Kidney (tissue), 14 donors: ENCODE measurements around the gene SLAMF9. TPM values are rescaled to one million over a fixed set of nuclear protein-coding genes. Genes with fewer than 3 reads are reported as not detected.
"Not testable (repeated sequence)": the region's sequence is repeated elsewhere in the genome, so short reads cannot be mapped to it uniquely, and the experiment has no call there.

Experiments used
- DNase-seq, 5 donors: peaks; one replicate each; pipeline ENCODE4 v3.0.0-alpha.2; 2013 to 2020
- FAIRE-seq: peaks from 2 replicates; lab custom pipeline; 2012; peaks lifted over from hg19 to GRCh38; lab: Jason Lieb, UNC
- H3K27ac ChIP-seq, 2 donors: one replicate each; pipeline ENCODE4 v1.7.0; 2013; ENCODE audit warnings: low read depth in 2 of 2, low read length in 2 of 2, inconsistent platforms in 1 of 2
- H3K27me3 ChIP-seq: one replicate; pipeline ENCODE4 v1.7.1; 2013; ENCODE audit warnings: low read length, inconsistent platforms; ENCODE audit not compliant: control insufficient read depth, insufficient read depth
- H3K36me3 ChIP-seq, 3 donors: one replicate each; pipeline versions ENCODE4 v1.7.0 to v1.7.1; 2013; ENCODE audit warnings: low read length in 3 of 3, control low read depth in 1 of 3, inconsistent platforms in 1 of 3; ENCODE audit not compliant: insufficient read depth in 3 of 3, control insufficient read depth in 2 of 3
- H3K4me1 ChIP-seq, 3 donors: one replicate each; pipeline versions ENCODE4 v1.7.0 to v1.7.1; 2013; ENCODE audit warnings: low read length in 3 of 3, inconsistent platforms in 1 of 3, low read depth in 1 of 3; ENCODE audit not compliant: control insufficient read depth in 2 of 3, insufficient read depth in 2 of 3
- H3K4me3 ChIP-seq, 3 donors: one replicate each; pipeline versions ENCODE4 v1.7.0 to v1.8.1; 2013; ENCODE audit warnings: low read length in 3 of 3, control low read depth in 1 of 3, inconsistent platforms in 1 of 3
- H3K9ac ChIP-seq, 3 donors: one replicate each; pipeline versions ENCODE4 v1.7.0 to v1.7.1; 2013; ENCODE audit warnings: low read length in 3 of 3, control low read depth in 1 of 3, inconsistent platforms in 1 of 3
- H3K9me3 ChIP-seq, 3 donors: one replicate each; pipeline versions ENCODE4 v1.7.0 to v1.7.1; 2013; ENCODE audit warnings: low read length in 3 of 3, control low read depth in 1 of 3, inconsistent platforms in 1 of 3; ENCODE audit not compliant: control insufficient read depth in 2 of 3, insufficient read depth in 1 of 3
- CTCF ChIP-seq: IDR thresholded peaks from 3 replicates; pipeline ENCODE4 v1.5.1; 2012; ENCODE audit warnings: mild to moderate bottlenecking, moderate library complexity, borderline replicate concordance; ENCODE audit not compliant: insufficient read depth; ENCODE audit errors: extremely low read depth
- intact Hi-C: fragments of 100-400 bp; cut with DNase I; formaldehyde crosslinking; loops from one replicate; pipeline ENCODE4 v1.11.1; 2022
- polyA plus RNA-seq: library from polyadenylated mRNA; stranded (reverse); fragments of 350-450 nt; fragmentation: Illumina TruSeq; extraction: RNeasy Lipid Tissue Mini Kit (QIAGEN cat#74804); gene quantifications from one replicate; pipeline ENCODE4 v1.2.3, GENCODE V29; 2014; ENCODE audit warnings: low read depth, low replicate concordance; ENCODE audit not compliant: insufficient read depth
- total RNA-seq: library from RNA; stranded (reverse); fragmentation: NEBNext Ultra II Directional; extraction: Animal tissue kit (Norgen Biotek cat#: 25700); gene quantifications from one replicate; pipeline ENCODE4 v1.2.1, GENCODE V29; 2021
- donor health status: control.
- donor health status: control.
- donor health status: control.
- donor health status: control.
- donor health status: control.
- donor health status: DM: yes; HTN: yes; CAD: no.
- donor health status: Normal renal cell carcinoma (clear cell type).

SLAMF9 gene
- total and polyA plus RNA-seq, 2 donors from 2014 or later = not detected

DNA sequence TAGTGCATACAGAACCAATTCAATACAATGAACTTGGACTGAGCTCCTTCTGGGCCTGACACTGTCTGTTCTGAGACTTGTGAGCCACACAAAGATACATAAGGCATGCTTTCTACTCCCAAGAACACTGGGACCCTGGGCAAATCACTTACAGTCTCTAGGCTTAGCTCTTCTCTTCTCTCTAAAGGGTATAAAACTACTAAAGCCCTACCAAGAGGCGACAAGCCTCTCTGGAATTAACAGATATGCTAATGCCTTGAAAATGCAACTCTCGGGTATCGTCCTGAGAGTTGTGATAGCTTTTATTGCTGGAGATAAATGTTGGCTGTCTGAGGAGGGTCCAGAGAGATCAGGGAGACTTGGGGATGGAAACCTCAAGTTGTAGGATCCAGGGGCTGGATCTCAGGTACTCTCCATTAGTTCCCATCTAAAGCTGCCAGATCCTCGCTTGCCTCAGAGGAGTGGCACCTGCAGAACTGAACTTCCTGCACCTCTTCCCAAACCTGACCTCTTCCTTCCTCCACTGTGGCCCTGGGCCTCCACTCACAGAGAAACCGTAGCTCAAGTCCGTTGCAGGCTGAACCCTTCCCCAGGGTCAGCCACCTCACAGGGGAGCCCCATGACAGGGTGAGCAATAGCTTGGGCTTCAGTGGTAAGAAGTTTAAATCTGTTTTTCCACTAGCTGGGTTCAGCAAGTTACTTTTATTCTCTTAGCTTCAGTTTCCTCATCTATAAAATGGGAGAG is 42.5 kb downstream of the SLAMF9 start:
- no peak for TF ChIP-seq CTCF
- FAIRE-seq (no peak), DNase-seq (no peak)
- Histone ChIP-seq H3K4me1 (peaks cover 0 to 18% (median 0%) of the 10 kb centered on the region in 3 donors), H3K27ac (peak overlapping the region in 1 of 2 donors; percentile 25), H3K9me3 (no peaks in the 10 kb centered on the region), H3K27me3 (no peaks in the 10 kb centered on the region), H3K9ac (no peak overlapping the region), H3K36me3 (no peaks in the 10 kb centered on the region), H3K4me3 (no peak overlapping the region)
- intact Hi-C loops = no loop called here

DNA sequence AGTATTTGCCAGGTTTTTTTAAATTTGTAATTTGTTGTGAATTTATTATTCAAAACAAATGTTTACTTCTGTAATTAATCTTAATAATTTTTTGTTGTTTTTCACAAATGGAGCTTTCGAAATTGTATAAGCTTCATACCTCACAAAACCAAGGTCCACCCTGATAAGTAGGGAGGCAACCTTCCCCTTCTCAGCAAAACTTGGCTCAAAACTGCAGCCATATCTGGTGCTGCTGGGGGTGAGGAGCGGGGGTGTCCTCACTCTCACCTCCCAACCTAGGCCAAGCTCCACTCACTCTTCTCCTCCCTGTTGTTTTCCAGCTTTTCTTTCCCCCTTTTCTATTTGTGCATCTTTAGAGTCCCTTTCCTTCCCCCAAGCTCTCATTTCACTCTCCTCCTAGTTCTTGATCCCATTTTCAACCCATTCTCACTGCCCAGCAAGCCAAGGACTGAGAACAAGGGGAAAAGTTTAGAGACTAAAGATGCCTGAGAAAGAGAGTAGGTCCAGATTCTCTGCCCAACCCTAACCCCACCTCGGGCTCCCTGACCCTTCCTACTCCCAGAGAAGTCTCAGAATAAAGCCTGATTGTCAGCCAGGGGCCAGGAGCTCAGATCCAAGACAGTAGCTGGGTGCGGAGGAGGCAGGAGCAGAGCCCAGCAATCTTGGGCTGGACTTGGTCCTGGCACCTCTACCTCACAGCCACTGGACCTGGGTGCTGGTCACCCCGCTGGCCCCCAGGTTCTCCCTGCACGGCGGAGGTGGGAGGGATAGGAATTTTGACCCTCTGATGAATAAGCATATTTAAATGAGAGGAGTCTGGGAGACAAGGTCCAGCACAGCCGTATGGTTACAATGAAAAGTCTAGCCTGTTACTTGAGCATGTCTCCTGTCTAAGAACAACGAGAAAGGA is 45.8 kb downstream of the SLAMF9 start:
- Histone ChIP-seq H3K27ac (no peak overlapping the region), H3K4me3 (no peak overlapping the region), H3K9ac (no peak overlapping the region), H3K4me1 (peaks cover 0 to 9% (median 0%) of the 10 kb centered on the region in 3 donors), H3K36me3 (no peaks in the 10 kb centered on the region), H3K9me3 (no peaks in the 10 kb centered on the region), H3K27me3 (no peaks in the 10 kb centered on the region)
- FAIRE-seq (no peak), DNase-seq (no peak)
- no peak for TF ChIP-seq CTCF
- intact Hi-C loops = no loop called here

DNA sequence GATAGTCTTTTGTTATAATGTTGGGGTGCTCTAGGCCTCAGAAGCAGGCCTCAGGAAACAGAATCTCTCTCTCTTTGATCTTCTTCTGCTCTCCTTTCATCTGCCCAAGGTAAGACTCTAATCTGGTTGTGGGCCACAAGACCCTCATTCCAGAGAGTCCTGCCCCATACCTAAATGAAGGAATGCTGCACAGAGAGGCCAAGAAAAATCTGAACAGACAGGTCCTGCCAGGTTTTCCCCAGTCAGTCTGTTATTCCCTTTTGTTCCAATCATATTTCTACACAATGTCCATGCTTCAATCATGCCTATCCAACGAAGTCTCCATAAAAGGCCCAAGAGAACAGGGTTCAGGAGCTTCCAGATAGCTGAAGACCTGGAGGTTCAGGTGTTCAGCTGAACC is 47.1 kb downstream of the SLAMF9 start:
- Histone ChIP-seq H3K27me3 (no peaks in the 10 kb centered on the region), H3K27ac (no peak overlapping the region)
- no peak for FAIRE-seq

DNA sequence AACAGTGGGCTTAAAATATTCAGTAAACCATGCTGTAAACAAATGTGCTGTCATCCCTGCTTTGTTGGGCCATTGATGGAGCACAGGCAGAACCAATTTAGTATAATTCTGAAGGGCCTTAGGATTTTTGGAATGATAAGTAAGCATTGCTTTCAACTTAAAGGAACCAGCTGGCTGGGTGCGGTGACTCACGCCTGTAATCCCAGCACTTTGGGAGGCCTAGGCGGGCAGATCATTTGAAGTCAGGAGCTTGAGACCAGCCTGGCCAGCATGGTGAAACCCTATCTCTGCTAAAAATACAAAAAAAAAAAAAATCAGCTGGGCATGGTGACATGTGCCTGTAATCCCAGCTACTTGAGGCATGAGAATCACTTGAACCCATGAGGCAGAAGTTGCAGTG is 50.0 kb downstream of the SLAMF9 start:
- H3K9ac ChIP-seq, H3K4me3 ChIP-seq, FAIRE-seq, intact Hi-C loops, H3K27me3 ChIP-seq, DNase-seq, H3K36me3 ChIP-seq, H3K27ac ChIP-seq, H3K9me3 ChIP-seq: not testable (repeated sequence)
- H3K4me1 ChIP-seq = peaks cover 0 to 15% (median 5%) of the 10 kb centered on the region in 3 donors

More for the DNA sequence above, 47.1 kb downstream of the SLAMF9 start:
- intact Hi-C loops = no loop called here
- TF ChIP-seq CTCF = no peak
- Histone ChIP-seq H3K9ac (no peak overlapping the region), H3K4me3 (no peak overlapping the region), H3K4me1 (peaks cover 0 to 9% (median 0%) of the 10 kb centered on the region in 3 donors), H3K9me3 (no peaks in the 10 kb centered on the region), H3K36me3 (no peaks in the 10 kb centered on the region)
- DNase-seq = no peak
